ENCODE results near the gene INAFM2. TPM values are rescaled to one million over a fixed set of nuclear protein-coding genes. Genes with fewer than 3 reads are reported as not detected.

The INAFM2 gene
- total RNA-seq, 1 experiment from 2014 or later, result 25.4 TPM

DNA sequence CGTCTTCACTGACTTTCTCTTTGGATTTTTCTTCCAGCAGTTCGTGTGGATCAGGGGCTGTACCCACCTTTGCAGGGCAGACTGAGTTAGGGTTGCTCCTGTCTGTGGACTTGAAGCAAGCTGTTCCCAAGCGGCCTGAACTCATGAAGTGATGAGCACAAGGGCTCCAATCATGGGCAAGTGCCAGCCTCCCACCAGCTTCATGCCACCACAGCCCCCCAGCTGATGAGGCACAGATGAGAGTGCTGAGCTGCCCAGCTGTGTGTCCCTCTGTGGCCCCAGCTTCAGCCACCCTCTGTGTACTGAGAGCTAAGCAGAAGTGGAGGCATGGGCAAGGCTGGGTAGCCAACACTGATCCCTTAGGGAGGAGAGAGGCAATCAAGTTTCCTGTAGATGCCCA, 12.5 kb upstream of the INAFM2 start:
- H3K4me3 Mint-ChIP-seq, result no peak overlapping the region
- no peaks in the 10 kb centered on the region; a peak in 1 of 5 replicates for H3K9me3 Mint-ChIP-seq
- TF ChIP-seq, protein P1, sequence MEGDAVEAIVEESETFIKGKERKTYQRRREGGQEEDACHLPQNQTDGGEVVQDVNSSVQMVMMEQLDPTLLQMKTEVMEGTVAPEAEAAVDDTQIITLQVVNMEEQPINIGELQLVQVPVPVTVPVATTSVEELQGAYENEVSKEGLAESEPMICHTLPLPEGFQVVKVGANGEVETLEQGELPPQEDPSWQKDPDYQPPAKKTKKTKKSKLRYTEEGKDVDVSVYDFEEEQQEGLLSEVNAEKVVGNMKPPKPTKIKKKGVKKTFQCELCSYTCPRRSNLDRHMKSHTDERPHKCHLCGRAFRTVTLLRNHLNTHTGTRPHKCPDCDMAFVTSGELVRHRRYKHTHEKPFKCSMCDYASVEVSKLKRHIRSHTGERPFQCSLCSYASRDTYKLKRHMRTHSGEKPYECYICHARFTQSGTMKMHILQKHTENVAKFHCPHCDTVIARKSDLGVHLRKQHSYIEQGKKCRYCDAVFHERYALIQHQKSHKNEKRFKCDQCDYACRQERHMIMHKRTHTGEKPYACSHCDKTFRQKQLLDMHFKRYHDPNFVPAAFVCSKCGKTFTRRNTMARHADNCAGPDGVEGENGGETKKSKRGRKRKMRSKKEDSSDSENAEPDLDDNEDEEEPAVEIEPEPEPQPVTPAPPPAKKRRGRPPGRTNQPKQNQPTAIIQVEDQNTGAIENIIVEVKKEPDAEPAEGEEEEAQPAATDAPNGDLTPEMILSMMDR (conservative IDR thresholded peaks at IDR 0.05), result no peak
- no peak overlapping the region for H2AFZ ChIP-seq (ENCODE audit: low read length)
- no peak overlapping the region for H3K27ac Mint-ChIP-seq
- H3K14ac ChIP-seq (ENCODE audit: insufficient read depth, low read length), result no peak overlapping the region; the same call in 1 of the 2 replicates
- H3K27ac ChIP-seq (ENCODE audit: insufficient read length, low read depth, low read length), result no peak overlapping the region
- H3K18ac ChIP-seq (ENCODE audit: insufficient read length, low read depth, low read length), result no peak overlapping the region
- H3K27me3 Mint-ChIP-seq (ENCODE audit: low read depth), result peaks cover 60% of the 10 kb centered on the region
- H3K4me1 ChIP-seq (ENCODE audit: insufficient read depth, low read length), result peaks cover 6% of the 10 kb centered on the region; the same call in 1 of the 2 replicates
- no peak overlapping the region for H3K23ac ChIP-seq (ENCODE audit: insufficient read length, low read depth, low read length)
- no peak overlapping the region for H3K9ac ChIP-seq (ENCODE audit: extremely low read depth, insufficient read length, low read length)
- no peak overlapping the region for H2BK15ac ChIP-seq (ENCODE audit: low read depth, low read length)
- peaks cover 30 to 41% of the 10 kb centered on the region in 2 experiments for H3K4me1 Mint-ChIP-seq
- H3K4ac ChIP-seq (ENCODE audit: low read depth, low read length), result no peak overlapping the region
- H3K23me2 ChIP-seq (ENCODE audit: insufficient read length, low read depth, low read length, poor library complexity, severe bottlenecking), result no peaks in the 10 kb centered on the region
- H3K36me3 Mint-ChIP-seq (ENCODE audit: insufficient read depth in 1 of 3, low read depth in 3 of 3), result no peaks in the 10 kb centered on the region
- H2BK5ac ChIP-seq (ENCODE audit: insufficient read length, low read length), result no peak overlapping the region
- H3K4me2 ChIP-seq (ENCODE audit: insufficient read depth, insufficient read length, low read length), result no peak overlapping the region
- H3K9me3 ChIP-seq (ENCODE audit: control insufficient read depth, low read depth, low read length), result no peaks in the 10 kb centered on the region
- no peaks in the 10 kb centered on the region for H3K79me2 ChIP-seq (ENCODE audit: insufficient read depth, low read length)
- no peak overlapping the region for H2BK120ac ChIP-seq (ENCODE audit: low read depth, low read length, poor library complexity, severe bottlenecking)
- H3K56ac ChIP-seq (ENCODE audit: insufficient read length, low read depth, low read length), result no peak overlapping the region
- no peak overlapping the region for H4K5ac ChIP-seq (ENCODE audit: insufficient read length, low read depth, low read length)
- H4K8ac ChIP-seq (replicated peaks; ENCODE audit: insufficient read length, low read depth, low read length), result no peak overlapping the region
- no peak overlapping the region for H2AK5ac ChIP-seq (ENCODE audit: insufficient read length, low read length)
- no CpG with 5 or more reads among the region's 3 CpGs for WGBS (ENCODE audit: extremely low coverage, insufficient read length, low lambda C conversion rate)
- no peak overlapping the region for H2BK20ac ChIP-seq (ENCODE audit: low read depth, low read length, poor library complexity, severe bottlenecking)
- no peaks in the 10 kb centered on the region for H4K20me1 ChIP-seq (ENCODE audit: control insufficient read depth, insufficient read depth, insufficient read length)
- H2BK12ac ChIP-seq (ENCODE audit: insufficient read length, low read depth, low read length), result no peak overlapping the region
- H3T11ph ChIP-seq (ENCODE audit: low read length), result no peak overlapping the region
- H3K79me1 ChIP-seq (ENCODE audit: insufficient read depth, low read depth, low read length, poor library complexity, severe bottlenecking), result no peaks in the 10 kb centered on the region
- no peak for DNase-seq
- H3K27me3 ChIP-seq (ENCODE audit: insufficient read depth, low read length), result no peaks in the 10 kb centered on the region
- H4K91ac ChIP-seq (ENCODE audit: insufficient read length, low read depth, low read length), result no peak overlapping the region
